Measurements from ENCODE around the gene ARHGEF25.

The ARHGEF25 gene

DNA sequence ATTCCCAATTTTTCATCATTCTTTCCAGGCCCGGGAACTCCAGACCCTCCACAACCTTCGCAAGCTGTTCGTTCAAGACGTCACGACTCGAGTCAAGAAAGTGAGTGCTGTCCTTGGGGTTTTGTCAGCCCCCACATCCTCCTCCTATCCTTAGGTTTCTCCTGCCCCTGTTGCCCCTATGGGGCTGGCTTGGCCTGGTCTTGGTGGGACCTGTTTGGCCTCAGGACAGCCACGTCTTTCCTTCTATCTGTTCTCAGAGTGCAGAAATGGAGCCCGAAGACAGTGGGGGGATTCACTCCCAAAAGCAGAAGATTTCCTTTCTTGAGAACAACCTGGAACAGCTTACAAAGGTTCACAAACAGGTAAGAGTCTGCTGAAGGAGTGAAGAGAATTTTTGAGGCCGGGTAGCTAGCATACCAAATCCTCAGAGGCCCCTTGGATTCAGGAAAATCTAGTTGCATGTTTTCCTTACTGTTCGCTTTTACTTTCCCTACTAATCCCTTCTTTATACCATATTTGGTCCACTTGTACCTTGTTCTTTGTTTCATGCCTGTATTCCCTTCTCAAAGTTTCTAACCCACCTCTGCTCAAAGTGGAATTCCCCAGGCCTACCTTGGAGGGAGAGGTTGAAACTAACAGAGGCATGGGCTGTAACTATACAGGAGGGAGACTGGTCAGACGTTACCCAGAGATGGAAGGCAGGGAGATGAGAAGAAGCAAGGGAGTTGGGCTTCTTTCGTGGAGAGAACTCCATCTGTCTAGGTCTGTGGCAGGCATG is 33.1 kb upstream of the ARHGEF25 start:
- DNase-seq = no peak
- no peaks in the 10 kb centered on the region for H3K27me3 ChIP-seq (replicated peaks)
- H3K27ac ChIP-seq = no peak overlapping the region
- no peaks in the 10 kb centered on the region for H3K36me3 ChIP-seq (replicated peaks)
- no peak overlapping the region for H3K4me3 ChIP-seq (ENCODE audit: low read depth, low read length)
- in situ Hi-C loops (cut with HindIII; ENCODE audit: low pct_ligation_motif_present, low sequenced_read_pairs) = no loop called here
- no peak for TF ChIP-seq CTCF (IDR thresholded peaks at IDR 0.05; ENCODE audit: low read depth, low read length, missing control alignments)

- DNase-seq = no peak
- no peak for TF ChIP-seq CTCF (IDR thresholded peaks at IDR 0.05; ENCODE audit: low read depth, low read length, missing control alignments)
These were observed 32.2 kb upstream of the ARHGEF25 start for GRCh38 chr12:57579011-57579410.

GRCh38 chr12:57579677-57580465 is 31.4 kb upstream of the ARHGEF25 start:
- Histone ChIP-seq H3K27me3 (replicated peaks) (no peaks in the 10 kb centered on the region), H3K4me3 (ENCODE audit: low read depth, low read length) (no peak overlapping the region), H3K27ac (no peak overlapping the region), H3K36me3 (replicated peaks) (no peaks in the 10 kb centered on the region)
- in situ Hi-C loops (cut with HindIII; ENCODE audit: low pct_ligation_motif_present, low sequenced_read_pairs) = no loop called here
- no peak for DNase-seq
- no peak for TF ChIP-seq CTCF (IDR thresholded peaks at IDR 0.05; ENCODE audit: low read depth, low read length, missing control alignments)

More at GRCh38 chr12:57579011-57579410, 32.2 kb upstream of the ARHGEF25 start:
- Histone ChIP-seq H3K36me3 (replicated peaks) (no peaks in the 10 kb centered on the region), H3K27me3 (replicated peaks) (no peaks in the 10 kb centered on the region), H3K27ac (no peak overlapping the region), H3K4me3 (ENCODE audit: low read depth, low read length) (no peak overlapping the region)
- in situ Hi-C loops (cut with HindIII; ENCODE audit: low pct_ligation_motif_present, low sequenced_read_pairs) = no loop called here

- no peak for TF ChIP-seq CTCF (IDR thresholded peaks at IDR 0.05; ENCODE audit: low read depth, low read length, missing control alignments)
- H3K36me3 ChIP-seq (replicated peaks) = no peaks in the 10 kb centered on the region
- peaks cover 2% of the 10 kb centered on the region for H3K27me3 ChIP-seq (replicated peaks)
- H3K27ac ChIP-seq = no peak overlapping the region
- no peak for DNase-seq
- H3K4me3 ChIP-seq (ENCODE audit: low read depth, low read length) = no peak overlapping the region
- in situ Hi-C loops (cut with HindIII; ENCODE audit: low pct_ligation_motif_present, low sequenced_read_pairs) = no loop called here
These were observed 30.8 kb upstream of the ARHGEF25 start for GRCh38 chr12:57580466-57580795.

DNA sequence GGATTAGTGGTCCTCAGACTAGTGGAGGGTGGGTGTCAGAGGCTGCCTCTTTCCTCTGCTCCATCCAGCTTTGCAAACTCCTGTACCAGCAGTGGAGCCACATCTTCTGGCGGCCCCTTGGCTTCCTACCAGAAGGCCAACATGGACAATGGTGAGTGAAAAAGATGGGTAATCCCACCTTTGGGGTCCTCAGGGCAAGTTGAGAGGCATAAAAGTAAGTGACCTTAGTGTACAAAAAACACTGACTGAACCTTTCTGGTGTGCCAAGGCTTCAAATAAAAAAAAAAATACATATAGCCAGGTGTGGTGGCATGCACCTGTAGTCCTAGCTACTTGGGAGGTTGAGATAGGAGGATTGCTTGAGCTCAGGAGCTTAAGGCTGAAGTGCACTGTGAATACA is 29.4 kb upstream of the ARHGEF25 start:
- DNase-seq = no peak
- in situ Hi-C loops (cut with HindIII; ENCODE audit: low pct_ligation_motif_present, low sequenced_read_pairs) = no loop called here
- Histone ChIP-seq H3K27ac (no peak overlapping the region), H3K4me3 (ENCODE audit: low read depth, low read length) (no peak overlapping the region), H3K36me3 (replicated peaks) (no peaks in the 10 kb centered on the region), H3K27me3 (replicated peaks) (peaks cover 3% of the 10 kb centered on the region)
- no peak for TF ChIP-seq CTCF (IDR thresholded peaks at IDR 0.05; ENCODE audit: low read depth, low read length, missing control alignments)
